WTC11 (cell line): ENCODE data around the gene RAB23. TPM values are rescaled to one million over a fixed set of nuclear protein-coding genes. Genes with fewer than 3 reads are reported as not detected.
A peak's percentile ranks its signal among the peaks of the same experiment; 100 is the strongest.

Experiments used
- ATAC-seq: fragments of 200-7000 bp; cut with Tn5 transposase; 2 replicates; pipeline ENCODE4 v1.10.0; 2021; ENCODE audit warnings: mild to moderate bottlenecking, moderate library complexity
- CTCF ChIA-PET: fragments of 300-600 bp; sonication (Branson Sonifier 250); formaldehyde crosslinking; loops from one replicate; lab custom pipeline; 2021; ENCODE audit warnings: antibody characterized with exemption; lab: Charles Lee
- POLR2A ChIA-PET: fragments of 350-600 bp; sonication (Branson Sonifier 250); formaldehyde crosslinking; loops from one replicate; lab custom pipeline; 2021; ENCODE audit warnings: antibody characterized with exemption; lab: Charles Lee
- DNase-seq: peaks from one replicate; pipeline ENCODE4 v3.0.0; 2021; ENCODE audit warnings: low spot score
- H3K27ac Mint-ChIP-seq: 2 replicates; pipeline ENCODE4 v1.8.0; 2021; ENCODE audit warnings: mixed read lengths
- H3K27me3 Mint-ChIP-seq: 2 replicates; pipeline ENCODE4 v1.8.0; 2021; ENCODE audit warnings: low read depth, mild to moderate bottlenecking, moderate library complexity, mixed read lengths
- H3K36me3 Mint-ChIP-seq: 2 replicates; pipeline ENCODE4 v1.8.0; 2021; ENCODE audit warnings: mixed read lengths
- H3K4me1 Mint-ChIP-seq: 2 replicates; pipeline ENCODE4 v1.8.0; 2022; ENCODE audit warnings: mixed read lengths
- H3K4me3 Mint-ChIP-seq: 2 replicates; pipeline ENCODE4 v1.8.0; 2021; ENCODE audit warnings: mild to moderate bottlenecking, moderate library complexity, mixed read lengths
- H3K9me3 Mint-ChIP-seq: 2 replicates; pipeline ENCODE4 v1.8.0; 2021; ENCODE audit warnings: mixed read lengths
- ARID4B ChIP-seq: sonication (generic); formaldehyde crosslinking; IDR thresholded peaks from 2 replicates; pipeline ENCODE4 v1.8.0; 2023; ENCODE audit warnings: missing genetic modification reagents, mild to moderate bottlenecking, borderline replicate concordance
- ATF1 ChIP-seq: sonication (generic); formaldehyde crosslinking; IDR thresholded peaks from 2 replicates; pipeline ENCODE4 v1.8.1; 2023; ENCODE audit warnings: mild to moderate bottlenecking, moderate library complexity, missing genetic modification reagents
- CBFB ChIP-seq: sonication (generic); formaldehyde crosslinking; IDR thresholded peaks from 2 replicates; pipeline ENCODE4 v1.8.1; 2022; ENCODE audit warnings: mild to moderate bottlenecking, low read depth, missing genetic modification reagents
- FOXK1 ChIP-seq: sonication (generic); formaldehyde crosslinking; IDR thresholded peaks from 2 replicates; pipeline ENCODE4 v1.8.0; 2022; ENCODE audit warnings: mild to moderate bottlenecking, moderate library complexity, missing genetic modification reagents
- MAX ChIP-seq: sonication (generic); formaldehyde crosslinking; IDR thresholded peaks from 2 replicates; pipeline ENCODE4 v1.8.0; 2022; ENCODE audit warnings: mild to moderate bottlenecking, missing genetic modification reagents
- MXD4 ChIP-seq: fragments of 250-450 bp; sonication (Bioruptor Pico); IDR thresholded peaks from 2 replicates; pipeline ENCODE4 v1.8.0; 2021; ENCODE audit warnings: mild to moderate bottlenecking, moderate library complexity, borderline replicate concordance
- MYBL2 ChIP-seq: sonication (generic); formaldehyde crosslinking; IDR thresholded peaks from 2 replicates; pipeline ENCODE4 v1.8.1; 2023; ENCODE audit warnings: mild to moderate bottlenecking, moderate library complexity, missing genetic modification reagents
- NR2C2 ChIP-seq: sonication (generic); formaldehyde crosslinking; IDR thresholded peaks from 2 replicates; pipeline ENCODE4 v1.8.0; 2022; ENCODE audit warnings: mild to moderate bottlenecking, missing genetic modification reagents
- SMAD3 ChIP-seq: sonication (generic); formaldehyde crosslinking; IDR thresholded peaks from 2 replicates; pipeline ENCODE4 v1.8.0; 2022; ENCODE audit warnings: missing genetic modification reagents, mild to moderate bottlenecking, borderline replicate concordance
- TEAD1 ChIP-seq: sonication (generic); formaldehyde crosslinking; IDR thresholded peaks from 2 replicates; pipeline ENCODE4 v1.8.0; 2022; ENCODE audit warnings: mild to moderate bottlenecking, missing genetic modification reagents
- TP53 ChIP-seq: sonication (generic); formaldehyde crosslinking; IDR thresholded peaks from 2 replicates; pipeline ENCODE4 v1.8.1; 2023; ENCODE audit warnings: mild to moderate bottlenecking, missing genetic modification reagents
- ZBTB21 ChIP-seq: sonication (generic); formaldehyde crosslinking; IDR thresholded peaks from 2 replicates; pipeline ENCODE4 v1.8.1; 2023; ENCODE audit warnings: mild to moderate bottlenecking, missing genetic modification reagents, borderline replicate concordance
- ZNF232 ChIP-seq: sonication (generic); formaldehyde crosslinking; IDR thresholded peaks from 2 replicates; pipeline ENCODE4 v1.8.0; 2022; ENCODE audit warnings: mild to moderate bottlenecking, missing genetic modification reagents
- ZNF263 ChIP-seq: sonication (generic); formaldehyde crosslinking; IDR thresholded peaks from 2 replicates; pipeline ENCODE4 v1.8.1; 2022; ENCODE audit warnings: low read depth, mild to moderate bottlenecking, moderate library complexity, missing genetic modification reagents
- ZNF425 ChIP-seq: fragments of 250-450 bp; sonication (Bioruptor Pico); conservative IDR thresholded peaks from 2 replicates; pipeline ENCODE4 v1.9.0; 2021; ENCODE audit warnings: mild to moderate bottlenecking
- total RNA-seq: library from RNA; stranded (reverse); gene quantifications from 3 replicates; pipeline ENCODE4 v1.2.3, GENCODE V29; 2021
- TF ChIP-seq, protein P1 (sequence below): sonication (generic); formaldehyde crosslinking; IDR thresholded peaks from 2 replicates; pipeline ENCODE4 v1.8.1; 2023; ENCODE audit warnings: mild to moderate bottlenecking, missing genetic modification reagents, borderline replicate concordance
- TF ChIP-seq, protein P2 (sequence below): sonication (generic); formaldehyde crosslinking; IDR thresholded peaks from 2 replicates; pipeline ENCODE4 v1.8.1; 2023; ENCODE audit warnings: mild to moderate bottlenecking, missing genetic modification reagents
- TF ChIP-seq, protein P3 (sequence below): sonication (generic); formaldehyde crosslinking; IDR thresholded peaks from 2 replicates; pipeline ENCODE4 v1.8.1; 2022; ENCODE audit warnings: mild to moderate bottlenecking, missing genetic modification reagents, moderate library complexity, borderline replicate concordance

Gene RAB23
- total RNA-seq, 1 experiment from 2014 or later, result 11.3 TPM

DNA sequence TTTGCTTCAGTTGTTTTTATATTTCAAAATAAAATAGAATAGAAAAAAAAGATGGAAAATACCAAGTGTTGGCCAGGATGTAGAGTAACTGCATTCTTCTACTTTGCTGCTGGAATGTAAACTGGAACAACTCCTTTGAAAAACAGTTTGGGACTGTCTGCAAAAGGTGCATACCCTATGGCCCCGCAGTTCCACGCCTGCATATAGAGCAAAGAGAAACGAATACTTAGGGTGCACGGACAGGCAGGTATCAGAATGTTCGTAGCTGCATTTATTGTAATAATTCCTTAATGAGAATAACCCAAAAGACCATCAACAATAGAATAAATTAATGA is 603 bp upstream of the RAB23 start:
- DNase-seq (no peak), ATAC-seq (no peak)
- TF ChIP-seq, protein P1, sequence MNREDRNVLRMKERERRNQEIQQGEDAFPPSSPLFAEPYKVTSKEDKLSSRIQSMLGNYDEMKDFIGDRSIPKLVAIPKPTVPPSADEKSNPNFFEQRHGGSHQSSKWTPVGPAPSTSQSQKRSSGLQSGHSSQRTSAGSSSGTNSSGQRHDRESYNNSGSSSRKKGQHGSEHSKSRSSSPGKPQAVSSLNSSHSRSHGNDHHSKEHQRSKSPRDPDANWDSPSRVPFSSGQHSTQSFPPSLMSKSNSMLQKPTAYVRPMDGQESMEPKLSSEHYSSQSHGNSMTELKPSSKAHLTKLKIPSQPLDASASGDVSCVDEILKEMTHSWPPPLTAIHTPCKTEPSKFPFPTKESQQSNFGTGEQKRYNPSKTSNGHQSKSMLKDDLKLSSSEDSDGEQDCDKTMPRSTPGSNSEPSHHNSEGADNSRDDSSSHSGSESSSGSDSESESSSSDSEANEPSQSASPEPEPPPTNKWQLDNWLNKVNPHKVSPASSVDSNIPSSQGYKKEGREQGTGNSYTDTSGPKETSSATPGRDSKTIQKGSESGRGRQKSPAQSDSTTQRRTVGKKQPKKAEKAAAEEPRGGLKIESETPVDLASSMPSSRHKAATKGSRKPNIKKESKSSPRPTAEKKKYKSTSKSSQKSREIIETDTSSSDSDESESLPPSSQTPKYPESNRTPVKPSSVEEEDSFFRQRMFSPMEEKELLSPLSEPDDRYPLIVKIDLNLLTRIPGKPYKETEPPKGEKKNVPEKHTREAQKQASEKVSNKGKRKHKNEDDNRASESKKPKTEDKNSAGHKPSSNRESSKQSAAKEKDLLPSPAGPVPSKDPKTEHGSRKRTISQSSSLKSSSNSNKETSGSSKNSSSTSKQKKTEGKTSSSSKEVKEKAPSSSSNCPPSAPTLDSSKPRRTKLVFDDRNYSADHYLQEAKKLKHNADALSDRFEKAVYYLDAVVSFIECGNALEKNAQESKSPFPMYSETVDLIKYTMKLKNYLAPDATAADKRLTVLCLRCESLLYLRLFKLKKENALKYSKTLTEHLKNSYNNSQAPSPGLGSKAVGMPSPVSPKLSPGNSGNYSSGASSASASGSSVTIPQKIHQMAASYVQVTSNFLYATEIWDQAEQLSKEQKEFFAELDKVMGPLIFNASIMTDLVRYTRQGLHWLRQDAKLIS (CRISPR knock-in tag), result no peak
- no peak for TF ChIP-seq ZNF425 (CRISPR knock-in tag)
- no peak for TF ChIP-seq TEAD1 (CRISPR knock-in tag)
- TF ChIP-seq, protein P2, sequence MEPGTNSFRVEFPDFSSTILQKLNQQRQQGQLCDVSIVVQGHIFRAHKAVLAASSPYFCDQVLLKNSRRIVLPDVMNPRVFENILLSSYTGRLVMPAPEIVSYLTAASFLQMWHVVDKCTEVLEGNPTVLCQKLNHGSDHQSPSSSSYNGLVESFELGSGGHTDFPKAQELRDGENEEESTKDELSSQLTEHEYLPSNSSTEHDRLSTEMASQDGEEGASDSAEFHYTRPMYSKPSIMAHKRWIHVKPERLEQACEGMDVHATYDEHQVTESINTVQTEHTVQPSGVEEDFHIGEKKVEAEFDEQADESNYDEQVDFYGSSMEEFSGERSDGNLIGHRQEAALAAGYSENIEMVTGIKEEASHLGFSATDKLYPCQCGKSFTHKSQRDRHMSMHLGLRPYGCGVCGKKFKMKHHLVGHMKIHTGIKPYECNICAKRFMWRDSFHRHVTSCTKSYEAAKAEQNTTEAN (CRISPR knock-in tag), result no peak
- TF ChIP-seq NR2C2 (CRISPR knock-in tag), result no peak
- no peak for TF ChIP-seq MXD4 (CRISPR knock-in tag)
- Mint-ChIP-seq H3K4me3 (peak overlapping the region; percentile 94), H3K4me1 (peaks cover 45% of the 10 kb centered on the region), H3K9me3 (peaks cover 10% of the 10 kb centered on the region), H3K27me3 (no peaks in the 10 kb centered on the region), H3K36me3 (peaks cover 11% of the 10 kb centered on the region), H3K27ac (peak overlapping the region; percentile 38; the same call in 1 of the 2 replicates)
- POLR2A ChIA-PET, result interaction anchor here (1.2 to 2.1 kb wide), 3 partner anchors 39 to 66 kb away, joined by 3 to 22 read pairs (median 4); partner anchors contain the start of gene BAG2
- CTCF ChIA-PET, result no interaction called here

DNA sequence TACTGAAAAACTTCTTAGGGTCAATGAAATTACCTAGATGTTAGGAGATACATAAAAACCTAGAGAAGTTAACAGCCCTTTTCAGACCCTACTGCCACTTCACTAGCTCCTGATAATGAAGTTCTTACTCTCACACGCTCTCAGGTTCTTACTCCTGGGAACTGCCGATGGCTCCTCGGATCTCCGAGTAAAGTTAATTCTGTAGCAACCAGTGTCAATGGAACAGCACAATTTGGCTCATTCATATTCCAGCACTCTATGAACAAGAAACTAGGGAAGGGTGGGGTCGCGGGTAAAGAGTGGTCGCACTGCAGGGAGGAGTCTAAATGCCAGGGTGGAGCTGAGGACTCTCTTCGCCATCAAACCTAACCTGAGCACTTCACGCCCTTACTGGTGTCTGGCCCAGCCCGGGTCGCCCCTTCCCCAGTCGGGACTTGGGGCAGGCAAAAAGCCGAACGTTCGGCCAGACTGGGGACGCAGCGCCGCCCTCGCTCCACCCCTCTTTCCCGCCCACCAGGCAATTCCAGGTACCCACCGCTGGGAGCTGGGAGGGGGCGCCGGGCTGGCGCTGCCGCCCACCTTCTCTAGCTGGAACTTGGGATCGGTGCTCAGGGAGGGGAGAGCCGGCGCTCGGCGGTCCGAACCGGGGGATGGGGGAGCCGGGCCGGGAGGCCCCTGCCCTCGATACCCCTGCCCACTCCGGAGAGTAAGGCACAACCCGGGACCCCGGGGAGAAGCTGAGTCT is 744 bp downstream of the RAB23 start:
- POLR2A ChIA-PET, result interaction anchor here (1.0 to 2.1 kb wide), 7 partner anchors 14 to 131 kb away, joined by 3 to 22 read pairs (median 4); partner anchors contain the start of genes BAG2, PRIM2 and ZNF451
- CTCF ChIA-PET, result interaction anchor here (0.7 to 1.8 kb wide), 10 partner anchors 9 to 317 kb away, joined by 3 to 9 read pairs (median 4); partner anchors contain the start of genes BEND6 and PRIM2
- Mint-ChIP-seq H3K27ac (peak overlapping the region; percentile 94), H3K9me3 (peaks cover 10% of the 10 kb centered on the region), H3K27me3 (no peaks in the 10 kb centered on the region), H3K4me1 (peaks cover 53% of the 10 kb centered on the region), H3K4me3 (peak overlapping the region; percentile 90), H3K36me3 (peaks cover 11% of the 10 kb centered on the region)
- ATAC-seq, result peak; percentile 88
- DNase-seq, result peak; percentile 88
- TF ChIP-seq CBFB (0 out of 2 replicates have a peak, but pooled peaks have one; percentile 52), FOXK1 (0 out of 2 replicates have a peak, but pooled peaks have one; percentile 46), MYBL2 (0 out of 2 replicates have a peak, but pooled peaks have one; percentile 20), ZNF263 (CRISPR knock-in tag) (no peak), ZNF232 (CRISPR knock-in tag) (peak; percentile 42; the same call in 1 of the 2 replicates), TP53 (CRISPR knock-in tag) (0 out of 2 replicates have a peak, but pooled peaks have one; percentile 33), ZBTB21 (peak; percentile 62; the same call in 1 of the 2 replicates), MAX (CRISPR knock-in tag) (peak; percentile 12), ARID4B (CRISPR knock-in tag) (0 out of 2 replicates have a peak, but pooled peaks have one; percentile 24), SMAD3 (CRISPR knock-in tag) (0 out of 2 replicates have a peak, but pooled peaks have one; percentile 22), ATF1 (CRISPR knock-in tag) (no peak)
- TF ChIP-seq, protein P3, sequence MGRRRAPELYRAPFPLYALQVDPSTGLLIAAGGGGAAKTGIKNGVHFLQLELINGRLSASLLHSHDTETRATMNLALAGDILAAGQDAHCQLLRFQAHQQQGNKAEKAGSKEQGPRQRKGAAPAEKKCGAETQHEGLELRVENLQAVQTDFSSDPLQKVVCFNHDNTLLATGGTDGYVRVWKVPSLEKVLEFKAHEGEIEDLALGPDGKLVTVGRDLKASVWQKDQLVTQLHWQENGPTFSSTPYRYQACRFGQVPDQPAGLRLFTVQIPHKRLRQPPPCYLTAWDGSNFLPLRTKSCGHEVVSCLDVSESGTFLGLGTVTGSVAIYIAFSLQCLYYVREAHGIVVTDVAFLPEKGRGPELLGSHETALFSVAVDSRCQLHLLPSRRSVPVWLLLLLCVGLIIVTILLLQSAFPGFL (CRISPR knock-in tag), result no peak
